GM23248 (cell line): ENCODE measurements around the gene KCNJ9. TPM values are rescaled to one million over a fixed set of nuclear protein-coding genes. Genes with fewer than 3 reads are reported as not detected.

Source experiments
- DNase-seq: peaks from one replicate; pipeline ENCODE4 v3.0.0-alpha.2; 2015
- H2AFZ ChIP-seq: fragments of 200-600 bp; sonication (generic); 2 replicates; pipeline ENCODE4 v1.6.1; 2016; ENCODE audit warnings: antibody characterized with exemption
- H3F3A ChIP-seq: fragments of 200-600 bp; sonication (generic); 2 replicates; pipeline ENCODE4 v1.6.1; 2016; ENCODE audit warnings: mild to moderate bottlenecking, antibody characterized with exemption, mixed run types; ENCODE audit not compliant: insufficient read depth
- H3K27ac ChIP-seq: fragments of 200-600 bp; sonication (generic); 2 replicates; pipeline ENCODE4 v1.5.1; 2016; ENCODE audit warnings: mild to moderate bottlenecking
- H3K27me3 ChIP-seq: fragments of 200-600 bp; sonication (generic); replicated peaks from 2 replicates; pipeline ENCODE4 v1.6.1; 2016; ENCODE audit warnings: mild to moderate bottlenecking; ENCODE audit not compliant: insufficient read depth
- H3K36me3 ChIP-seq: fragments of 200-600 bp; sonication (generic); 2 replicates; pipeline ENCODE4 v1.6.1; 2016; ENCODE audit warnings: low read depth, mild to moderate bottlenecking
- H3K4me1 ChIP-seq: fragments of 200-600 bp; sonication (generic); 2 replicates; pipeline ENCODE4 v1.6.1; 2016; ENCODE audit warnings: mild to moderate bottlenecking; ENCODE audit not compliant: insufficient read depth
- H3K4me2 ChIP-seq: fragments of 200-600 bp; sonication (generic); one replicate; pipeline ENCODE4 v1.6.1; 2016; ENCODE audit warnings: mild to moderate bottlenecking; ENCODE audit not compliant: unreplicated experiment
- H3K4me3 ChIP-seq: fragments of 200-600 bp; sonication (generic); 2 replicates; pipeline ENCODE4 v1.5.1; 2016; ENCODE audit warnings: mild to moderate bottlenecking
- H3K79me2 ChIP-seq: fragments of 200-600 bp; sonication (generic); 2 replicates; pipeline ENCODE4 v1.6.1; 2016; ENCODE audit warnings: mild to moderate bottlenecking; ENCODE audit not compliant: insufficient read depth
- H3K9ac ChIP-seq: fragments of 200-600 bp; sonication (generic); 2 replicates; pipeline ENCODE4 v1.6.1; 2016; ENCODE audit warnings: mild to moderate bottlenecking
- H3K9me2 ChIP-seq: fragments of 200-600 bp; sonication (generic); 2 replicates; pipeline ENCODE4 v1.6.1; 2016; ENCODE audit warnings: mixed run types, mild to moderate bottlenecking, moderate library complexity; ENCODE audit not compliant: insufficient read depth
- H3K9me3 ChIP-seq: fragments of 200-600 bp; sonication (generic); one replicate; pipeline ENCODE4 v1.6.1; 2017; ENCODE audit warnings: low read depth
- H4K20me1 ChIP-seq: fragments of 200-600 bp; sonication (generic); 2 replicates; pipeline ENCODE4 v1.6.0; 2016; ENCODE audit not compliant: insufficient read depth
- EZH2 ChIP-seq: fragments of 200-600 bp; sonication (generic); IDR thresholded peaks from 2 replicates; pipeline ENCODE4 v1.6.1; 2018; ENCODE audit warnings: antibody characterized with exemption, mild to moderate bottlenecking; ENCODE audit not compliant: insufficient read depth, poor library complexity, severe bottlenecking
- EZH2phosphoT487 ChIP-seq: fragments of 200-600 bp; sonication (generic); IDR thresholded peaks from 2 replicates; pipeline ENCODE4 v1.6.1; 2018; ENCODE audit warnings: antibody characterized with exemption, moderate library complexity, mild to moderate bottlenecking, low read depth; ENCODE audit not compliant: insufficient read depth
- WGBS, 2 experiments: methylation state at CpG; one replicate each; pipeline ENCODE4 v1.1.6; 2015 to 2017; ENCODE audit warnings: low lambda C conversion rate in 2 of 2, low coverage in 1 of 2; ENCODE audit errors: missing lambda C conversion rate in 2 of 2; 5-methylcytosine and 5-hydroxymethylcytosine counted together
- in situ Hi-C: fragments of 300-500 bp; cut with MboI; formaldehyde crosslinking; loops from 2 replicates; pipeline ENCODE4 v1.15.0; 2020
- polyA plus RNA-seq: library from polyadenylated mRNA; unstranded; fragments of >200 nt; fragmentation: Nextera tagmentation; extraction: Ambion mirVana; gene quantifications from 2 replicates; pipeline ENCODE4 v1.2.1, GENCODE V29; 2016
- total RNA-seq: library from RNA; depleted of rRNA; stranded (reverse); fragments of >200 nt; shearing (Covaris generic); gene quantifications from 2 replicates; pipeline ENCODE4 v1.2.3, GENCODE V29; 2014

Gene KCNJ9
- total and polyA plus RNA-seq, 2 experiments from 2014 or later, result not detected

DNA sequence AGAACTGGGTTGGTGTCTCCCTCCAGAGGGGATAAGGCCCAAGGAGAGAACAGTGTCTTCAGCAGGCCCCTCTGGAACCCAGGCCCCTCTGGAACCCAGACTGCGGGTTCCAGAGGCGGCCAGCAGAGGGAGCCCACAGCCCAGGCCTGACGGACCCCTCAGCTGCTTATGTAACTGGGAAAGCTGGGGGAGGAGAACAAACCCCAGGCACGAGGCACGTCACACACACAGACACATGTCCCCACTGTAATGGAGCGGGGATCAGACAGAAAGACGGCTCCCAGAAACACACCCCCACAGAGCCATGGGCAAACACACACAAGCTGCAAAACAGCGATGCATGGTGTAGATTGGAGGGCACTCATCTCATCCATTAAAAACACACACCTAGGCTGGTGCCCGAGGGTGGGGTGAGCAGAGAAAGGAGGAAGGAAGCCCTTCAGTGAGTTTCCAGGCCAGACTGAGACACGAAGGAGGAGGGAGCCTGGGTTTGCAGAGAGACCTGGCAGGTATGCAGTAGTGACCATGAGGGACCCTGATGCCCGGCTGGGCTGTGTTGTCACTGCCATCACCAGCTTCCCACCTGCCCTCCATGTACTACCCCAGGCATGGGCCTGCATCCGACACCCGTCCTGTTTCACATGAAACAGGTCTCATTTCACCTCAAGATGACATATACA lies 19.8 kb downstream of the KCNJ9 start:
- Histone ChIP-seq H3K9ac (peak overlapping the region; percentile 63), H3K36me3 (no peaks in the 10 kb centered on the region), H3K4me2 (peak overlapping the region; percentile 55), H3K4me3 (peak overlapping the region; percentile 41), H3F3A (peaks cover 23% of the 10 kb centered on the region; the same call in 1 of the 2 replicates), H2AFZ (peak overlapping the region; percentile 81), H3K27me3 (no peaks in the 10 kb centered on the region), H3K27ac (no peak overlapping the region), H4K20me1 (no peaks in the 10 kb centered on the region), H3K4me1 (peaks cover 28% of the 10 kb centered on the region; the same call in 1 of the 2 replicates), H3K9me3 (no peaks in the 10 kb centered on the region), H3K9me2 (no peaks in the 10 kb centered on the region), H3K79me2 (no peaks in the 10 kb centered on the region)
- in situ Hi-C loops, result no loop called here
- TF ChIP-seq EZH2phosphoT487 (no peak), EZH2 (no peak)
- DNase-seq, result peak; percentile 87
- WGBS, 2 experiments, result 17 to 20% methylated on average over 12 to 13 of the region's 13 CpGs

DNA sequence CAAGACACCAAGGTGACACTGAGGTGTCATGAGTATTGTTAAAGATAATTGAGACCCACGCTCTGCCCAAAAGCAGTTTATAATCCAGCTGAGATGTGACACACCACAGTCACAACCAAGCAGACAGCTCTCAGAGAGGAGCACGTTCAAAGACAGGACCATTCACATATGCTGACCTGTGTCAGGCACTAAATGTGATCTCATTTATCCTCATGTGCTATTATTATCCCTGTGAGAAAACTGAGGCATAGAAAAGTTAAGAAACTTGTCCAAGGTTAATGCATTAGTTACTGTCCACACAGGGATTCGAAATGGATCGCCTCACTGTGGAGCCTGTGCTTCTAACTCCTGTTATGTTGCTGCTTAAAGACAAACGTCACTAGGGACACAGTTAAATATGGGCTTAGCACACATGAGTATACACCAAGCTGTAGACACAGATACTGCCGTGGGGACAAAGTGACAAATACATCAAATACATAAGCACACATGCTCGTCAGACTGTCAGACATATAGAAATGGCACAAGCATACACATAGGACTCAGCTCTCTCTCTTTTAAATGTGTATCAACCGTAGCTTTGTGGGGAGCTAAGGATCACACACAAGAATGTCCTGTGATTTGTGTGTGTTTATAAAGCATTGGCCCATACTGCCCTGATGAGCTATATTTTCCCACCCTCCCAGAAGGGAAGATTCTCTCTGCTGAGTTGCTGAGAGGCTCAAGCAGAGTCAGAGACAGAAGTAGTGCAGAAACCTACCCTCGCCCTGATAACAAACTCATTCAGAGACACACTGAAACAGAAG lies 20.6 kb downstream of the KCNJ9 start:
- in situ Hi-C loops, result no loop called here
- peak overlapping the region; percentile 63; the same call in 1 of the 2 replicates for H3K9ac ChIP-seq

DNA sequence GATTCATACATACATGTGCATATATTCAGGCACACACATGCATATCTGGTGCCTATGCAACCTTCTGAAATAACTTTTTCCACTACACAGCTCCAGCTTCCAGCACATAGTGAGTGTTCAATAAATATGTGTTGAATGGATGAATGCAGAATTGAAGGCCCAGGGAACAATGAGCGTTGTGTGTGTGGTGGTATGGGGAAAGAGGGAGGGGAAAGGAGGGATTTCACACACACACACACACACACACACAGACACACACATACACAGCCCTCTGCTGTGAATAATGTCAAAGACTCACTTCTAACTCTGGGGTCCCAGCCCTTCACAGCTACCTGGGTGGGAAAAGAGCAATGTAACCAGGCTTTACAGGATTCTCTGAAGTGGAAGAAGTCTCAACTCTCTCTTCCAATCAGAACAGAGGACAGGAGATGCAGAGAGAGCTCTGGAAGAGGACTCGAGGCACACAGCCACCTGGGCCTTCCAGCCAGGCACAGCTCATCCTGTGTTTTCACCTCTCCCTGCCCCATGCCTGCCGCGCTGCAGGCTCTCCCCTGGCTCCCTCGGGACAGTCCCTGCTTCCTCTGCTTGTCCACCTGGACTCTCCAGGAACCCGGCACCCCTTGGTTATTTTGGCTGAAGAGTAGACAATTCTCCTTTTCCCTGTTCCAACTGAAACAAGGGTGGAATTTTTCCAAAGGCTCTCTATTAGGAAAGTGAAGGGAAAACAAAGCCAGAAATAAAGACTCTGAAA lies 22.5 kb downstream of the KCNJ9 start:
- no peak overlapping the region for H3K9ac ChIP-seq
- 0 out of 2 replicates have a peak, but pooled peaks cover 11% of the 10 kb centered on the region for H3K4me1 ChIP-seq
- WGBS, 2 experiments, result 80 to 81% methylated on average over 6 of the region's 6 CpGs
- H3K4me3 ChIP-seq, result no peak overlapping the region
- no peaks in the 10 kb centered on the region for H3K27me3 ChIP-seq
- no peak overlapping the region for H3K4me2 ChIP-seq
- no peaks in the 10 kb centered on the region for H4K20me1 ChIP-seq
- in situ Hi-C loops, result no loop called here
- H3K27ac ChIP-seq, result no peak overlapping the region
- TF ChIP-seq EZH2, result no peak
- TF ChIP-seq EZH2phosphoT487, result no peak
- H3F3A ChIP-seq, result peaks cover 19% of the 10 kb centered on the region; the same call in 1 of the 2 replicates
- no peak for DNase-seq
- H2AFZ ChIP-seq, result no peak overlapping the region
- no peaks in the 10 kb centered on the region for H3K36me3 ChIP-seq
- H3K79me2 ChIP-seq, result no peaks in the 10 kb centered on the region
- no peaks in the 10 kb centered on the region for H3K9me3 ChIP-seq
- no peaks in the 10 kb centered on the region for H3K9me2 ChIP-seq

More for the DNA sequence above, 20.6 kb downstream of the KCNJ9 start:
- Histone ChIP-seq H3K27ac (no peak overlapping the region), H3K4me2 (no peak overlapping the region), H4K20me1 (no peaks in the 10 kb centered on the region), H3K27me3 (no peaks in the 10 kb centered on the region), H3K4me3 (no peak overlapping the region), H3K79me2 (no peaks in the 10 kb centered on the region), H3K4me1 (peaks cover 22% of the 10 kb centered on the region; the same call in 1 of the 2 replicates), H3K9me3 (no peaks in the 10 kb centered on the region), H3K36me3 (no peaks in the 10 kb centered on the region), H3F3A (peaks cover 23% of the 10 kb centered on the region; the same call in 1 of the 2 replicates), H3K9me2 (no peaks in the 10 kb centered on the region), H2AFZ (peak overlapping the region; percentile 81)
- DNase-seq, result peak; percentile 19
- TF ChIP-seq EZH2 (no peak), EZH2phosphoT487 (no peak)
- 85 to 86% methylated on average over 9 of the region's 9 CpGs for WGBS, 2 experiments

DNA sequence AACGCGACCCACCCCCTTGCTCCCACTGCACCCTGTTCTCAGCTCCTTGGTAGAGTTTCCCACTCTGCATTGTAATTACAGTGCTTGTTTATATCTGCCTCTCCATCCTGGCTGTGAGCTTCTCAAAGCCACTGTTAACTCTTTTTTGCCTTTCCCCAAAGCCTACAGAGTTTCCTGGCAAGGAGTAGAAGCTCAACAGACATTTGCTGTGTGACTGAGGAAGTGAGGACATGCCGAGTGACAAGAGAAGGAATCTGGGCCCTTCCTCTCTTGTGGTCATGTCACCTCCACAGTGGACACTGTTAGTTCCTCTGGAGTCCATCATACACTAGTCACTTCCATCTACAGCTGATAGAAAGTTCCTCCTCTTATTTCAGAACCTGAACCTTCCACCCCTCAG lies 23.1 kb downstream of the KCNJ9 start:
- in situ Hi-C loops, result no loop called here
- H3K27me3 ChIP-seq, result no peaks in the 10 kb centered on the region
- H3K9me3 ChIP-seq, result no peaks in the 10 kb centered on the region
- H4K20me1 ChIP-seq, result no peaks in the 10 kb centered on the region
- 93 to 99% methylated on average over 3 of the region's 3 CpGs for WGBS, 2 experiments
- H3K4me1 ChIP-seq, result 0 out of 2 replicates have a peak, but pooled peaks cover 7% of the 10 kb centered on the region
- H3F3A ChIP-seq, result peaks cover 13% of the 10 kb centered on the region; the same call in 1 of the 2 replicates
- no peak overlapping the region for H3K4me3 ChIP-seq
- no peaks in the 10 kb centered on the region for H3K9me2 ChIP-seq
- H2AFZ ChIP-seq, result no peak overlapping the region
- no peak for DNase-seq
- H3K27ac ChIP-seq, result no peak overlapping the region
- TF ChIP-seq EZH2, result no peak
- no peak for TF ChIP-seq EZH2phosphoT487
- H3K79me2 ChIP-seq, result no peaks in the 10 kb centered on the region
- H3K9ac ChIP-seq, result no peak overlapping the region
- H3K4me2 ChIP-seq, result no peak overlapping the region
- no peaks in the 10 kb centered on the region for H3K36me3 ChIP-seq
